Measurements from ENCODE around the gene KCNE1. TPM values are rescaled to one million over a fixed set of nuclear protein-coding genes. Genes with fewer than 3 reads are reported as not detected.

KCNE1 gene
- total RNA-seq, 4 donors from 2014 or later = 2.2 to 10.2 (median 2.9) TPM

DNA sequence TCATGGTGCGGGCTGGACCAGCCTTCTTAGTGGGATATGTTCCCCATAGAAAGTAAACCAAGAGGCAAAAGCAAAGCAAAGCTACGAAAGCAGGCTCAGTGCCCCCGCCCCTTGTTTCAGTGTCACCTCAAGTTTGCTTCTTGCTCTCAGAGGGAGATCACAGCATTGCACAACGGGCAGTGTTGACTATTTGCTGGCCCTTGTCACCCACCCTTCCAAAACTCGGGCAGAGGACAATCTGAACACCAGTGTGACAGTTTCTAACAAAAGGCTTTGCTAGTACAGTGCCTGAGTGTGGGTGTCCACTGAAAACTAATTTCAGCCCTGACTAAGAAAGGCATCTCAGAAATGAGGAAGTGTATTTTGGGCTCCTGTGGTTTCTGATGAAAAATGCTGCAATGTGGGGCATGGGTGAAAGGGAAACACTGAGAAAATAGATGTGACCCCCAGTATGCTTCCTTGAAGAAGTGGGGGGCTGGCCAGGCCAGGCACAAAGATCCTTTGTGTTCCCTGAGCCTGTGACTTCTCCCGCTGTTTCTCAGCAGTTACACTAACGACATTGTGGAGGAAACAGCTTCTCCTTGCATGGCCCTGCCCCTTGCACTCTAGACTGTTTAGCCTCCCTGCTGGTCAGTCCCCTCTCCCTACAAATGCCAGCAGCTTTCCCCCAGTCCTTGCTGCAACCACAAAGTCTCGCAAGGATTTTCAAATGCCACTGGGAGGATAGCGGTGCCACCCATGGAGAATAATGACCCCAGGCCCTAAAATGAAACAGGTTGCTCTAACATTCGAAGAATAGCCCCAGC lies 33.3 kb upstream of the KCNE1 start:
- DNase-seq (ENCODE audit: low spot score in 2 of 2) = peak in 1 of 2 donors; percentile 27
- Histone ChIP-seq H3K4me3 (peak overlapping the region in 1 of 4 donors; percentile 10), H3K9me3 (peaks cover 0 to 5% (median 0%) of the 10 kb centered on the region in 4 donors), H3K36me3 (no peaks in the 10 kb centered on the region), H3K27me3 (no peaks in the 10 kb centered on the region), H3K27ac (peak overlapping the region; percentile 63 to 92 (median 77)), H3K4me1 (peaks cover 0 to 48% (median 29%) of the 10 kb centered on the region in 4 donors)
- TF ChIP-seq POLR2A (IDR thresholded peaks at IDR 0.05) = peak in 1 of 2 donors; percentile 12
- TF ChIP-seq, protein P1, sequence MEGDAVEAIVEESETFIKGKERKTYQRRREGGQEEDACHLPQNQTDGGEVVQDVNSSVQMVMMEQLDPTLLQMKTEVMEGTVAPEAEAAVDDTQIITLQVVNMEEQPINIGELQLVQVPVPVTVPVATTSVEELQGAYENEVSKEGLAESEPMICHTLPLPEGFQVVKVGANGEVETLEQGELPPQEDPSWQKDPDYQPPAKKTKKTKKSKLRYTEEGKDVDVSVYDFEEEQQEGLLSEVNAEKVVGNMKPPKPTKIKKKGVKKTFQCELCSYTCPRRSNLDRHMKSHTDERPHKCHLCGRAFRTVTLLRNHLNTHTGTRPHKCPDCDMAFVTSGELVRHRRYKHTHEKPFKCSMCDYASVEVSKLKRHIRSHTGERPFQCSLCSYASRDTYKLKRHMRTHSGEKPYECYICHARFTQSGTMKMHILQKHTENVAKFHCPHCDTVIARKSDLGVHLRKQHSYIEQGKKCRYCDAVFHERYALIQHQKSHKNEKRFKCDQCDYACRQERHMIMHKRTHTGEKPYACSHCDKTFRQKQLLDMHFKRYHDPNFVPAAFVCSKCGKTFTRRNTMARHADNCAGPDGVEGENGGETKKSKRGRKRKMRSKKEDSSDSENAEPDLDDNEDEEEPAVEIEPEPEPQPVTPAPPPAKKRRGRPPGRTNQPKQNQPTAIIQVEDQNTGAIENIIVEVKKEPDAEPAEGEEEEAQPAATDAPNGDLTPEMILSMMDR (IDR thresholded peaks at IDR 0.05) = peak in 1 of 5 experiments; percentile 17
- TF ChIP-seq EP300 (IDR thresholded peaks at IDR 0.05) = peak; percentile 78 to 97
- WGBS, 2 donors = 26 to 32% methylated on average over 10 of the region's 10 CpGs

DNA sequence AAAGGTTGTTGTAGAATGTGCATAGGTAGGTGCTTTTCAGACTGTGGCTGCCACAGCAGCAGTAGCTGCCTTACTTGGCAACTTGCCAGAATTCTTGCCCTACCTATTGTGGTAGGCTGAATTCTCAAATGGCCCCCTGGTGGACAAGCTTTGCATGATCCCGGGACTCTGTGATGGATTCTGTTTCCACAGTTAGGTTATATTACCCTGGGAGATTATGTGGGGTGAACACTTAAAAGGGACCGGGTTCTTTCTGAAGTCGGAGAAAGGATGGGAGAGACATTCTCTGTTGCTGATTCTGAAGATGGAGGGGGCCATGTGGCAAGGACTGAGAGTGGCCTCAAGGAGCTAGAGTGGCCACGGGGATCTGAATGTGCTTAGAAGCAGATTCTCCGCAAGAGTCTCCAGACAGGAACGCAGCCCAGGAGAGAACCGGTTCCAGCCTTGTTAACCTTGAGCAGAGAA lies 32.1 kb upstream of the KCNE1 start:
- Histone ChIP-seq H3K27ac (peak overlapping the region in 3 of 4 donors; percentile 66 to 92 (median 88)), H3K36me3 (no peaks in the 10 kb centered on the region), H3K9me3 (peaks cover 0 to 5% (median 0%) of the 10 kb centered on the region in 4 donors), H3K27me3 (no peaks in the 10 kb centered on the region), H3K4me3 (no peak overlapping the region), H3K4me1 (peaks cover 0 to 48% (median 29%) of the 10 kb centered on the region in 4 donors)
- WGBS, 2 donors = 80 to 89% methylated on average over 7 of the region's 7 CpGs
- peak in 1 of 2 donors; percentile 79 for DNase-seq (ENCODE audit: low spot score in 2 of 2)
- TF ChIP-seq POLR2A (IDR thresholded peaks at IDR 0.05) (no peak), EP300 (IDR thresholded peaks at IDR 0.05) (peak in 1 of 2 donors; percentile 23)
- TF ChIP-seq, protein P1 (IDR thresholded peaks at IDR 0.05) = peak; percentile 28 to 60 (median 43)

DNA sequence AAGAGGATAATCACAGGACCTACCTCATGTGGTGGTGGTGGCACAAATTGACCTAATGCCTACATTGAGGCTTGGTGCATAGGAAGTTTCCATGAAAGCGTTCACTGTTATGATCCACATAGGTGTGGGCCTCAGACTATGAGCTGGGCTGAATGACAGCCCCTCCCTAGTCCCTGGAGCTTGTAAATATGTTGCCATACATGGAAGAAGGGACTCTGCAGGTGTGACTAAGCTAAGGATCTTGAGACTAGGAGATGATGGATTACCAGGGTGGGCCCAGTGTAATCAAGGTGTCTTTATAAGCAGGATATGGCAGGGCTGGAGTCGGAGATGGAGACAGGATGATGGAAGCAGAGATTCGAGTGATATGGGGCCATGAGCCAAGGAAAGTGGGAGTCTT lies 31.0 kb upstream of the KCNE1 start:
- TF ChIP-seq POLR2A (IDR thresholded peaks at IDR 0.05) (no peak), EP300 (IDR thresholded peaks at IDR 0.05) (no peak)
- TF ChIP-seq, protein P1 (IDR thresholded peaks at IDR 0.05) = no peak
- Histone ChIP-seq H3K9me3 (peaks cover 0 to 5% (median 0%) of the 10 kb centered on the region in 4 donors), H3K27ac (peak overlapping the region in 2 of 4 donors; percentile 88 to 92), H3K4me1 (peaks cover 0 to 48% (median 30%) of the 10 kb centered on the region in 4 donors), H3K4me3 (no peak overlapping the region), H3K27me3 (no peaks in the 10 kb centered on the region), H3K36me3 (no peaks in the 10 kb centered on the region)
- no peak for DNase-seq (ENCODE audit: low spot score in 2 of 2)
- 74 to 97% methylated on average over 3 of the region's 3 CpGs for WGBS, 2 donors

DNA sequence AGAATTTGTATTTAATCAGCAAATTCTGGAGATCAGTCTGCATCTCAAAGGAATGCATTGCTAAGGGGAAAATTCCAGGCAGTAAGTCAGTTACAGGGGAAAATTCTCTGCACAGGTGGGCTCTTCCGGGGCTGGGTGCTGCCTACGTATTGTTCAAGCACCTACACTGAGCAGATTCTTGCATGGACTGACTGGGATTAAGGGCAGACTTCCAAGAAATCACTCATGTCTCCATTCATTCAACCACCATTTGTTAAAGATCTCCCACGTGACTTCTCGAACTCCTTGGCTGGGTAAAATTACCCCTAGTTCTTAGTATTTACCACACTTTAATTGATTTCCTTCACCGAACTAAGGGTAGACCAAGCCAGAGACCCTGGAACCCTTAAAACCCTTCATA lies 28.2 kb upstream of the KCNE1 start:
- WGBS, 2 donors = 61 to 68% methylated on average over 5 of the region's 5 CpGs
- Histone ChIP-seq H3K27me3 (no peaks in the 10 kb centered on the region), H3K4me3 (no peak overlapping the region), H3K27ac (no peak overlapping the region), H3K4me1 (peaks cover 0 to 38% (median 21%) of the 10 kb centered on the region in 4 donors), H3K36me3 (no peaks in the 10 kb centered on the region), H3K9me3 (peaks cover 0 to 5% (median 0%) of the 10 kb centered on the region in 4 donors)
- TF ChIP-seq EP300 (IDR thresholded peaks at IDR 0.05) (no peak), POLR2A (IDR thresholded peaks at IDR 0.05) (no peak)
- TF ChIP-seq, protein P1 (IDR thresholded peaks at IDR 0.05) = no peak
- DNase-seq (ENCODE audit: low spot score in 2 of 2) = no peak

DNA sequence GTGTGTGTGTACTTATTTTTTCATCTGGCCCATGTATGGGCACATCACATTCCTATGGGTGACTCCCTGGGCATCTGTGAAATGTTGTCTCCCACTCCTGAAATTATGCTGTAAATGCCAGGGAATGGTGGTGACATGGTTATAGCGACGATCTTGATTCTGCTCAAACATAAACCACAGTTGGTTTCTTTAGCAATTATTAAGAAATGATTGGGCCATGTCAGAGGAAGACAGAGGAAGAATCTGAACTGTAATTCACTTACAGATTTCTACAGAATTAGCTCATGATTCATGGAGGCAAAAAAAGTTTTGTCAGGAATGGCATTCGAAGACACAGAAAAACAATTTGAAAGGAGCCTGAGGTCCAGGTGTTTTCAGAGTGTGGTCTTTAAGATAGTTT lies 25.8 kb upstream of the KCNE1 start:
- 84 to 85% methylated on average over 3 of the region's 3 CpGs for WGBS, 2 donors
- H3K4me1 ChIP-seq = peaks cover 0 to 32% (median 20%) of the 10 kb centered on the region in 4 donors
- TF ChIP-seq, protein P1 (IDR thresholded peaks at IDR 0.05) = no peak
- TF ChIP-seq EP300 (IDR thresholded peaks at IDR 0.05) (no peak), POLR2A (IDR thresholded peaks at IDR 0.05) (no peak)
- peaks cover 0 to 5% (median 0%) of the 10 kb centered on the region in 4 donors for H3K9me3 ChIP-seq
- no peaks in the 10 kb centered on the region for H3K27me3 ChIP-seq
- DNase-seq (ENCODE audit: low spot score in 2 of 2) = no peak
- H3K36me3 ChIP-seq = no peaks in the 10 kb centered on the region
- H3K27ac ChIP-seq = peak overlapping the region in 2 of 4 donors; percentile 55 to 68
- no peak overlapping the region for H3K4me3 ChIP-seq

Data from tibial nerve (tissue), 4 donors.